ENCODE results near the gene CNR1.

Gene CNR1

GRCh38 chr6:88167352-88167937 lies 1.3 kb upstream of the CNR1 start:
- Histone ChIP-seq H3K9me3 (replicated peaks; ENCODE audit: low read length) (no peaks in the 10 kb centered on the region), H3K9ac (ENCODE audit: low read depth, low read length) (no peak overlapping the region), H3K36me3 (ENCODE audit: insufficient read depth, low read length) (no peaks in the 10 kb centered on the region), H3K4me2 (ENCODE audit: low read length) (peak overlapping the region; percentile 92), H3K4me1 (ENCODE audit: control insufficient read depth, insufficient read depth, low read length) (peaks cover 5% of the 10 kb centered on the region), H3K4me3 (ENCODE audit: low read length) (peak overlapping the region; percentile 87), H3K27me3 (ENCODE audit: control insufficient read depth, insufficient read depth, low read length) (peaks cover 42% of the 10 kb centered on the region)

DNA sequence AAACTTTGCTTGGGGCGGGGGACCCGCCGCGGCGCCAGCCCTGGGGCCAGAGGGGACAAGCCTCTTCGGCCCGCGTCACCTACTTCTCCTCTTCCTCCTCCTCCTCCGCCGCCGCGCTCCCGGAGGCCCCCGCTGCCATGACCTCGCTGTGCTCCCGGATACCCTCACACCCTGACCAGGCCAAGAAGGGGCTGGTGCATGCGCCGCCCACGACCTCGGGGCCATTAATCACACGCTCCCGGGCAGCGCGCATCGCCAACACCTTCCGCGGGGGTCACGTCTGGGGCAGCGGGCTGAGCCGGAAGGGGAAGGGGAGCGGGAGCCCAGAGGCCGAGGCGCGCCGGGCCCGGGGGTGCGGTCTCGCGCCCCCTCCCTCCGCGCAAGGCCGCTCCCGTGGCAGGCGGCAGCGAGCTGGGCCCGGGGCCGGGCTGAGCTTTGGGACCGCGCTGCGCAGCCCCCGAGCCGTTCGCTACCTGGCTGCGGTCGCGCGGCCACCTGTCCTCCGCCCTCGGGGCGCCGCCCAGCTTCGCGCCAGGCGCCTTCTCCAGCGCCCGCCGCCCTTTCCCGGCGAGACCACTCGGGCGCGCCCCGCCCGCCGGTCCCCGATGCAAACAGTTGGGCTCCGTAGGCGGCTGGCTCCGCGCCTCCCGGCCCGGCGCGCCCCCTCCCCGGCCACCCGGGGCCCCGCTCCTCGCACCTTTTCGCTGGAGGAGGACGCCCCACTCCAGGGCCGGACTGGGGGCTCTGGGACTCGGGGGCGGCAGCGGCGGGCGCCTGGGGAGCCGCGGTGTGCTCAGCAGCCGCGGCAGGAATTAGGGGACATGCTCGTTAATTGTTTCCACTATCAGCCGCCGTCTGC lies 575 bp upstream of the CNR1 start:
- Histone ChIP-seq H3K4me3 (ENCODE audit: low read length) (peak overlapping the region; percentile 87), H3K27me3 (ENCODE audit: control insufficient read depth, insufficient read depth, low read length) (peaks cover 42% of the 10 kb centered on the region)

GRCh38 chr6:88165087-88165843 lies 882 bp downstream of the CNR1 start:
- Histone ChIP-seq H3K36me3 (ENCODE audit: insufficient read depth, low read length) (no peaks in the 10 kb centered on the region), H3K27me3 (ENCODE audit: control insufficient read depth, insufficient read depth, low read length) (peaks cover 38% of the 10 kb centered on the region), H3K4me3 (ENCODE audit: low read length) (peak overlapping the region; percentile 87), H3K9ac (ENCODE audit: low read depth, low read length) (peak overlapping the region; percentile 81), H3K4me1 (ENCODE audit: control insufficient read depth, insufficient read depth, low read length) (peaks cover 5% of the 10 kb centered on the region), H3K9me3 (replicated peaks; ENCODE audit: low read length) (no peaks in the 10 kb centered on the region), H3K4me2 (ENCODE audit: low read length) (peak overlapping the region; percentile 92)

More for the DNA sequence above, 575 bp upstream of the CNR1 start:
- Histone ChIP-seq H3K36me3 (ENCODE audit: insufficient read depth, low read length) (no peaks in the 10 kb centered on the region), H3K4me2 (ENCODE audit: low read length) (peak overlapping the region; percentile 92), H3K9me3 (replicated peaks; ENCODE audit: low read length) (no peaks in the 10 kb centered on the region), H3K4me1 (ENCODE audit: control insufficient read depth, insufficient read depth, low read length) (peaks cover 5% of the 10 kb centered on the region), H3K9ac (ENCODE audit: low read depth, low read length) (peak overlapping the region; percentile 81)

GRCh38 chr6:88164061-88164460 lies 2.1 kb downstream of the CNR1 start:
- Histone ChIP-seq H3K4me3 (ENCODE audit: low read length) (peak overlapping the region; percentile 87), H3K4me1 (ENCODE audit: control insufficient read depth, insufficient read depth, low read length) (peaks cover 5% of the 10 kb centered on the region), H3K4me2 (ENCODE audit: low read length) (peak overlapping the region; percentile 92), H3K9me3 (replicated peaks; ENCODE audit: low read length) (no peaks in the 10 kb centered on the region), H3K9ac (ENCODE audit: low read depth, low read length) (peak overlapping the region; percentile 11), H3K36me3 (ENCODE audit: insufficient read depth, low read length) (no peaks in the 10 kb centered on the region), H3K27me3 (ENCODE audit: control insufficient read depth, insufficient read depth, low read length) (peaks cover 30% of the 10 kb centered on the region)

DNA sequence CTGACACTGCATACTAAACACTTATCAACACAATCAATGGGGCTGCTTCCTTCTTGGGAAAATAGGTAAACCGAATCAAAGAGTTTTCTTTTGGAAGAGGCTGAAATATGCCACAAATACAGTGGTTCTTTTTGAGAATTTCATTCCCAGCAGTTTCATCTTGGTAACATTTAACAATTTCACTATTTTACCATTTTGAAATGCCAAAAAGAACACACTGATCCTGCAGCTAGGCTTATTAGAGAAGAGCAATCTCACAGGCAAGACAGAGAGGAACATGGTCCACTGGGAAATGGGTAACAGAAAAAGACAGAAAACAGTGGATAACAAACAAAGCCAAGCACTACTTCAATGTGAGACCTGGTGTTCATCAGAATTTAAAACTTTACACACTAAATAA lies 2.5 kb downstream of the CNR1 start:
- peaks cover 26% of the 10 kb centered on the region for H3K27me3 ChIP-seq (ENCODE audit: control insufficient read depth, insufficient read depth, low read length)

DNA sequence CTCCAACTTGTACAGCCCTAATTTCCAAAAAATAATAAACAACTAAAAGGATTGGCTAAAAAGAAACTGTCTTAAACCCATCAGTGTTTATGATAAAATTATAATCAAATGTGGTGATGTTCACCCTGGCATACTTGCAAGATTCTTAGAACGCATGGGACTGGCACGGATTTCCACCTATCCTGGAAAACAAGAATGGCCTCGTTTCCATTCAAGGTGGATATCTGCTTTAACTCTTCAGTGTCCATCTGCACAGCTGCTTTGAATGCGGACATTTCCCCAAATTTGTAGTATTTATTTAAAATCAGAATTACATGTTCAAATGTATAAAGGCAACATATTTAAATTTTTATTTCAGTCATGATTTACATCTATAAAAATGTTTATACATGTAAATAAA lies 4.2 kb downstream of the CNR1 start:
- Histone ChIP-seq H3K9ac (ENCODE audit: low read depth, low read length) (no peak overlapping the region), H3K9me3 (replicated peaks; ENCODE audit: low read length) (no peaks in the 10 kb centered on the region), H3K4me3 (ENCODE audit: low read length) (no peak overlapping the region), H3K27me3 (ENCODE audit: control insufficient read depth, insufficient read depth, low read length) (peaks cover 10% of the 10 kb centered on the region), H3K36me3 (ENCODE audit: insufficient read depth, low read length) (no peaks in the 10 kb centered on the region), H3K4me2 (ENCODE audit: low read length) (no peak overlapping the region), H3K4me1 (ENCODE audit: control insufficient read depth, insufficient read depth, low read length) (peaks cover 5% of the 10 kb centered on the region)

More for the DNA sequence above, 2.5 kb downstream of the CNR1 start:
- Histone ChIP-seq H3K4me3 (ENCODE audit: low read length) (peak overlapping the region; percentile 87), H3K4me1 (ENCODE audit: control insufficient read depth, insufficient read depth, low read length) (peaks cover 5% of the 10 kb centered on the region), H3K4me2 (ENCODE audit: low read length) (peak overlapping the region; percentile 92), H3K9ac (ENCODE audit: low read depth, low read length) (peak overlapping the region; percentile 11), H3K36me3 (ENCODE audit: insufficient read depth, low read length) (no peaks in the 10 kb centered on the region), H3K9me3 (replicated peaks; ENCODE audit: low read length) (no peaks in the 10 kb centered on the region)

- no peak overlapping the region for H3K4me2 ChIP-seq (ENCODE audit: low read length)
- no peaks in the 10 kb centered on the region for H3K36me3 ChIP-seq (ENCODE audit: insufficient read depth, low read length)
- H3K27me3 ChIP-seq (ENCODE audit: control insufficient read depth, insufficient read depth, low read length): no peaks in the 10 kb centered on the region
- H3K9ac ChIP-seq (ENCODE audit: low read depth, low read length): no peak overlapping the region
- no peaks in the 10 kb centered on the region for H3K4me1 ChIP-seq (ENCODE audit: control insufficient read depth, insufficient read depth, low read length)
- no peaks in the 10 kb centered on the region for H3K9me3 ChIP-seq (replicated peaks; ENCODE audit: low read length)
- H3K4me3 ChIP-seq (ENCODE audit: low read length): no peak overlapping the region
Measured at GRCh38 chr6:88157106-88157505, 9.0 kb downstream of the CNR1 start.

DNA sequence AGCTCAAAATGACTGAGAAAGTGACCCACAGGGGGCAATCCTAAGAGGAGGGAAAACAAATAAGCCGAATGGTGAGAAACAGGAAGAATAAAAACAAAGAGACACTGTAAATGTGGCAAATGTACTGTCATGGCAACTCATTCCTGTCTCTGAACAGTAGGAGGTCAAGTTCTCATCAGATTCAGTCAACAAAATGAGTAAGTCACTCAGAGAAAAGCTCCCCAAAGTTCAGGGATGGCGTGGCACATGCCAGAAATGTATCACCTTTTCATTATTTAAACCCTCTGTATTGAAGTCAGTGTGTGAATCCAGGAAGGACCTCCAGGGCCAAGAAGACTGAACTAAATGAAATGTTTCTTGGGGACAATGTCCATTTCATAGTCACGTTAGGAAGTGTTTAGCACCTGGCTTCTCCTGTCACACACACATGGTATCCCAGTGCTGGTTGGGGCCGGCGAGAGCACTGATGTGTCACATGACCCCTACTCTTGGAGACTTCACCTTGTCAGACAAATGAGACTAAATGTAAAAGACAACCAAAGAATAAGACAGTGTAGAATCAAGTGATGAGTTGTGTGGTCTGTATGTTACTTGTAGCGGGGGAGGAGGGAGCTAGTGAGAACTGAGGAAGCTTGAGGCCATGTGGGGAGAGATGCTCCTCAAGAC lies 20.7 kb downstream of the CNR1 start:
- H3K4me1 ChIP-seq (ENCODE audit: control insufficient read depth, insufficient read depth, low read length): no peaks in the 10 kb centered on the region
- peaks cover 21% of the 10 kb centered on the region for H3K36me3 ChIP-seq (ENCODE audit: insufficient read depth, low read length)
- H3K27me3 ChIP-seq (ENCODE audit: control insufficient read depth, insufficient read depth, low read length): no peaks in the 10 kb centered on the region
- H3K9ac ChIP-seq (ENCODE audit: low read depth, low read length): no peak overlapping the region
- H3K4me2 ChIP-seq (ENCODE audit: low read length): no peak overlapping the region
- H3K9me3 ChIP-seq (replicated peaks; ENCODE audit: low read length): no peaks in the 10 kb centered on the region
- no peak overlapping the region for H3K4me3 ChIP-seq (ENCODE audit: low read length)

DNA sequence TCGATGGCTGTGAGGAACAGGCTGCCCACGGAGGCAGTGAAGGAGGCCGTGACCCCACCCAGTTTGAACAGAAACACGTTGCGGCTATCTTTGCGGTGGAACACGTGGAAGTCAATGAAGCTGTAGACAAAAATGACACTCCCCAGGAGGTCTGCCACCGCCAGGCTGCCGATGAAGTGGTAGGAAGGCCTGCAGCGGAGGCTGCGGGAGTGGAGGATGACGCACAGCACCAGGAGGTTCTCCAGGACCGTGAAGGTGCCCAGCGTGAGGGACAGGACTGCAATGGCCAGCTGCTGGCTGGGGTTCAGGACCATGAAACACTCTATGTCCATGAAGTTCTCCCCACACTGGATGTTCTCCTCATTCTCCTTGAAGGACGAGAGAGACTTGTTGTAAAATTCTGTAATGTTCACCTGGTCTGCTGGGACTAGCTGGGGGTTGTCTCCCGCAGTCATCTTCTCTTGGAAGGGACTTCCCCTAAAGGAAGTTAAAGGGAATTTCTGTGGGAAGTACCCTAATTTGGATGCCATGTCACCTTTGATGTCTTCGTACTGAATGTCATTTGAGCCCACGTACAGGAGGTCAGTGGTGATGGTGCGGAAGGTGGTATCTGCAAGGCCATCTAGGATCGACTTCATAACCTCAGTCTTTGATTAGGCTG lies 21.4 kb downstream of the CNR1 start:
- Histone ChIP-seq H3K4me1 (ENCODE audit: control insufficient read depth, insufficient read depth, low read length) (no peaks in the 10 kb centered on the region), H3K9me3 (replicated peaks; ENCODE audit: low read length) (no peaks in the 10 kb centered on the region), H3K4me3 (ENCODE audit: low read length) (no peak overlapping the region), H3K9ac (ENCODE audit: low read depth, low read length) (no peak overlapping the region), H3K27me3 (ENCODE audit: control insufficient read depth, insufficient read depth, low read length) (no peaks in the 10 kb centered on the region), H3K36me3 (ENCODE audit: insufficient read depth, low read length) (peaks cover 21% of the 10 kb centered on the region), H3K4me2 (ENCODE audit: low read length) (no peak overlapping the region)

DNA sequence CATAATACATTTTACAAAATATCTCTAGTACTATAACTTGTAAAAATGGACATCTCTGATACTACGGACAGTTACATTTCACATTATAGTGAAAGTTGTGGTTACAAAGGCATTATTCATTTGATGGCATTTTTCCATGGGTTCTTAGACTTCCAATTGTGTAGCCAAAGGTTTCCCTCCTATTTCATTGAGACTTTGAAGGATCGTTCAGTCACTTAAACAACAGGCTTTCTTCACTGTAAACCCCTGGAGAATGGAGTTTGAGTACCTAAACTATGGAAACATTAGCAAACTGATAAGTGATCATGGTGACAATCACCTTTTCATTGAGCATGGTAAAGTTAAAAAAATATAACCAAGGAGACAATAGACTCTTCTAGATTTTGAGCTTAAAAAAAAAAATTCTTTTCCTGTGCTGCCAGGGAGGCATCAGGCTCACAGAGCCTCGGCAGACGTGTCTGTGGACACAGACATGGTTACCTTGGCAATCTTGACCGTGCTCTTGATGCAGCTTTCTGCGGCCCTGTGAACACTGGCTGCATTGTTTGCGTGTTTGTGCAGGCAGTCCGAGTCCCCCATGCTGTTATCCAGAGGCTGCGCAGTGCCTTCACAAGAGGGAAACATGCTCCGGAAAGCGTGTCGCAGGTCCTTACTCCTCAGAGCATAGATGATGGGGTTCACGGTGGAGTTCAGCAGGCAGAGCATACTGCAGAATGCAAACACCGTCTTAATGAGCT lies 22.6 kb downstream of the CNR1 start:
- H3K27me3 ChIP-seq (ENCODE audit: control insufficient read depth, insufficient read depth, low read length): no peaks in the 10 kb centered on the region
- no peaks in the 10 kb centered on the region for H3K4me1 ChIP-seq (ENCODE audit: control insufficient read depth, insufficient read depth, low read length)
- no peak overlapping the region for H3K9ac ChIP-seq (ENCODE audit: low read depth, low read length)
- H3K9me3 ChIP-seq (replicated peaks; ENCODE audit: low read length): no peaks in the 10 kb centered on the region
- no peak overlapping the region for H3K4me3 ChIP-seq (ENCODE audit: low read length)
- no peak overlapping the region for H3K4me2 ChIP-seq (ENCODE audit: low read length)
- peaks cover 21% of the 10 kb centered on the region for H3K36me3 ChIP-seq (ENCODE audit: insufficient read depth, low read length)

All from skeletal muscle satellite cell (primary cell).